ENCODE data around the gene LRMDA.

DNA sequence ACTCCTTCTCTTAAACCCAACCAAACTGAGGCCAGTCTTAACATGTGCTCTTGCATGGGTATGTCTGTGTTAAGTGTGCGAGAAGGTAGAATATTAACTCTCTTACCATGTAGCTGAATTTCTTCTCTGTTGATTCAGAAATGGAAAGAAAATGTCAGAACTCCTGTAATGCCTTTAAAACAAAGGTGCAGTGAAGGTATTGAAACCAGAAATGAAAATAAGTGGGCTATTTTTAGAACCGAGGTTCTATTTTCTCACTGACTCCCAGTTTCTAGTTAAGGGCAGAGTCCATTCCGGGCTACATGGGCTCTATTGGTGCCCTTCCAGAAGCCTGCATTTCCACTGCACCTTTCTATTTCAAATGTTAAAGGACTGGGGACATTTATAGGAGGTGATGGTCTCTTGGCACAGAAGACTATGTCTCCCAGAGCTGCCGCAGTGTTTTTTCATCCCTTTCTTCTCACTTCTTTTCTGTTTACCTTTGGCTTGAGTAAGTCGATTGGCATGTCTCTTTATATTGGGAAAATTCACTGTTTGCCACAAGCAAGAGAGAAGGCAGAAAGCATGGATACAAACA is 174.9 kb downstream of the LRMDA start:
- TF ChIP-seq, protein P1, sequence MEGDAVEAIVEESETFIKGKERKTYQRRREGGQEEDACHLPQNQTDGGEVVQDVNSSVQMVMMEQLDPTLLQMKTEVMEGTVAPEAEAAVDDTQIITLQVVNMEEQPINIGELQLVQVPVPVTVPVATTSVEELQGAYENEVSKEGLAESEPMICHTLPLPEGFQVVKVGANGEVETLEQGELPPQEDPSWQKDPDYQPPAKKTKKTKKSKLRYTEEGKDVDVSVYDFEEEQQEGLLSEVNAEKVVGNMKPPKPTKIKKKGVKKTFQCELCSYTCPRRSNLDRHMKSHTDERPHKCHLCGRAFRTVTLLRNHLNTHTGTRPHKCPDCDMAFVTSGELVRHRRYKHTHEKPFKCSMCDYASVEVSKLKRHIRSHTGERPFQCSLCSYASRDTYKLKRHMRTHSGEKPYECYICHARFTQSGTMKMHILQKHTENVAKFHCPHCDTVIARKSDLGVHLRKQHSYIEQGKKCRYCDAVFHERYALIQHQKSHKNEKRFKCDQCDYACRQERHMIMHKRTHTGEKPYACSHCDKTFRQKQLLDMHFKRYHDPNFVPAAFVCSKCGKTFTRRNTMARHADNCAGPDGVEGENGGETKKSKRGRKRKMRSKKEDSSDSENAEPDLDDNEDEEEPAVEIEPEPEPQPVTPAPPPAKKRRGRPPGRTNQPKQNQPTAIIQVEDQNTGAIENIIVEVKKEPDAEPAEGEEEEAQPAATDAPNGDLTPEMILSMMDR (IDR thresholded peaks at IDR 0.05) = no peak
- TF ChIP-seq POLR2A (IDR thresholded peaks at IDR 0.05) = no peak

Data from adrenal gland (tissue), 5 donors.